Keratinocyte (primary cell): Measurements from ENCODE around the gene FOXC1.
A peak's percentile ranks its signal among the peaks of the same experiment; 100 is the strongest.

ENCODE experiments used
- CTCF ChIP-seq, 3 experiments: IDR thresholded peaks in 1 of 3; conservative IDR thresholded peaks in 1 of 3; optimal IDR thresholded peaks in 1 of 3; 2 replicates in 2 of 3; 3 replicates in 1 of 3; pipeline versions ENCODE3 to v1.5.1; 2011; ENCODE audit warnings: low read length in 3 of 3, mild to moderate bottlenecking in 3 of 3, moderate library complexity in 2 of 3, control low read depth in 1 of 3, inconsistent platforms in 1 of 3; ENCODE audit not compliant: insufficient read depth in 2 of 3; ENCODE audit errors: extremely low read depth in 1 of 3
- EZH2 ChIP-seq: IDR thresholded peaks from one replicate; pipeline ENCODE4 v1.6.1; 2012; ENCODE audit warnings: inconsistent platforms, mild to moderate bottlenecking, low read length, moderate library complexity

- TF ChIP-seq CTCF (optimal IDR thresholded peaks at IDR 0.05 in 1 of 3, IDR thresholded peaks at IDR 0.05 in 1 of 3, conservative IDR thresholded peaks at IDR 0.05 in 1 of 3; ENCODE audit: extremely low read depth in 1 of 3, insufficient read depth in 2 of 3, low read length in 3 of 3) (peak in 2 of 3 experiments; percentile 14 to 42), EZH2 (no peak)
Observed at GRCh38 chr6:1611322-1611571, 1.5 kb downstream of the FOXC1 start.
